Keratinocyte (primary cell): Measurements from ENCODE around the gene CLDN20. TPM values are rescaled to one million over a fixed set of nuclear protein-coding genes. Genes with fewer than 3 reads are reported as not detected.

ENCODE experiments used
- DNase-seq: peaks from one replicate; pipeline ENCODE4 v3.0.0-alpha.2; 2011; ENCODE audit warnings: low read depth, missing footprints, low spot score
- FAIRE-seq: peaks from 2 replicates; lab custom pipeline; 2011; peaks lifted over from hg19 to GRCh38; lab: Jason Lieb, UNC
- H2AFZ ChIP-seq: 2 replicates; pipeline ENCODE4 v1.6.0; 2012; ENCODE audit warnings: low read length, control low read depth, inconsistent platforms; ENCODE audit not compliant: control insufficient read depth
- H3K27ac ChIP-seq: 2 replicates; pipeline ENCODE4 v1.5.1; 2011; ENCODE audit warnings: low read length; ENCODE audit not compliant: control insufficient read depth, insufficient read depth
- H3K27me3 ChIP-seq: 3 replicates; pipeline ENCODE4 v1.6.0; 2011; ENCODE audit warnings: low read length; ENCODE audit not compliant: control insufficient read depth, insufficient read depth; ENCODE audit errors: extremely low read depth
- H3K36me3 ChIP-seq, 2 experiments: 2 replicates in 1 of 2; 3 replicates in 1 of 2; pipeline ENCODE4 v1.5.1; 2011; ENCODE audit warnings: low read length in 2 of 2, mild to moderate bottlenecking in 1 of 2; ENCODE audit not compliant: control insufficient read depth in 2 of 2, insufficient read depth in 2 of 2; ENCODE audit errors: extremely low read depth in 1 of 2
- H3K4me1 ChIP-seq: 3 replicates; pipeline ENCODE4 v1.5.1; 2011; ENCODE audit warnings: low read length; ENCODE audit not compliant: control insufficient read depth, insufficient read depth; ENCODE audit errors: extremely low read depth
- H3K4me2 ChIP-seq: 3 replicates; pipeline ENCODE4 v1.6.0; 2011; ENCODE audit warnings: low read depth, low read length; ENCODE audit not compliant: control insufficient read depth, insufficient read depth; ENCODE audit errors: extremely low read depth
- H3K4me3 ChIP-seq, 3 experiments: fragments of 200-600 bp in 1 of 3; sonication (generic) in 1 of 3; 2 replicates in 2 of 3; 3 replicates in 1 of 3; pipeline ENCODE4 v1.5.1; 2011 to 2016; ENCODE audit warnings: low read length in 3 of 3, mild to moderate bottlenecking in 3 of 3, control low read depth in 2 of 3, inconsistent platforms in 1 of 3, low read depth in 1 of 3, mixed read lengths in 1 of 3, mixed run types in 1 of 3, moderate library complexity in 1 of 3; ENCODE audit not compliant: control insufficient read depth in 2 of 3, insufficient read depth in 2 of 3; ENCODE audit errors: extremely low read depth in 1 of 3
- H3K79me2 ChIP-seq: 2 replicates; pipeline ENCODE4 v1.6.0; 2012; ENCODE audit warnings: low read length; ENCODE audit not compliant: control insufficient read depth, insufficient read depth
- H3K9ac ChIP-seq: 3 replicates; pipeline ENCODE4 v1.6.0; 2011; ENCODE audit warnings: low read length; ENCODE audit not compliant: control insufficient read depth, insufficient read depth; ENCODE audit errors: extremely low read depth
- H3K9me1 ChIP-seq: 3 replicates; pipeline ENCODE4 v1.6.0; 2011; ENCODE audit warnings: low read length; ENCODE audit not compliant: control insufficient read depth, insufficient read depth; ENCODE audit errors: extremely low read depth
- H3K9me3 ChIP-seq: 2 replicates; pipeline ENCODE4 v1.5.1; 2012; ENCODE audit warnings: low read depth, low read length; ENCODE audit not compliant: control insufficient read depth
- H4K20me1 ChIP-seq: 3 replicates; pipeline ENCODE4 v1.6.0; 2011; ENCODE audit warnings: low read length; ENCODE audit not compliant: control insufficient read depth, insufficient read depth; ENCODE audit errors: extremely low read depth
- EZH2 ChIP-seq: IDR thresholded peaks from one replicate; pipeline ENCODE4 v1.6.1; 2012; ENCODE audit warnings: inconsistent platforms, mild to moderate bottlenecking, low read length, moderate library complexity
- dilution Hi-C: fragments of 300-500 bp; cut with MboI; formaldehyde crosslinking; loops from one replicate; pipeline ENCODE4 v1.7.0; 2020; ENCODE audit warnings: low sequenced_read_pairs; ENCODE audit not compliant: extremely low pct_ligation_motif_present
- polyA plus RNA-seq, 5 experiments: library from polyadenylated mRNA; depleted of rRNA in 3 of 5; stranded (reverse) in 3 of 5; stranded (forward) in 1 of 5; unstranded in 1 of 5; fragments of >200 nt; gene quantifications; 1 replicate in 1 of 5; 2 replicates in 3 of 5; 3 replicates in 1 of 5; pipeline versions ENCODE4 v1.2.1 to v1.2.3, GENCODE V29; 2011 to 2012; ENCODE audit warnings: missing spikeins in 2 of 5, low read depth in 1 of 5, low replicate concordance in 1 of 5
- TF ChIP-seq, protein P1 (sequence below), 3 experiments: IDR thresholded peaks in 1 of 3; conservative IDR thresholded peaks in 1 of 3; optimal IDR thresholded peaks in 1 of 3; 2 replicates in 2 of 3; 3 replicates in 1 of 3; pipeline versions ENCODE3 to v1.5.1; 2011; ENCODE audit warnings: low read length in 3 of 3, mild to moderate bottlenecking in 3 of 3, moderate library complexity in 2 of 3, control low read depth in 1 of 3, inconsistent platforms in 1 of 3; ENCODE audit not compliant: insufficient read depth in 2 of 3; ENCODE audit errors: extremely low read depth in 1 of 3

The CLDN20 gene
- polyA plus RNA-seq, 1 donor (not counting 4 experiments of a cell fraction or from before 2014, with no cell fraction given), result 0.09 TPM

DNA sequence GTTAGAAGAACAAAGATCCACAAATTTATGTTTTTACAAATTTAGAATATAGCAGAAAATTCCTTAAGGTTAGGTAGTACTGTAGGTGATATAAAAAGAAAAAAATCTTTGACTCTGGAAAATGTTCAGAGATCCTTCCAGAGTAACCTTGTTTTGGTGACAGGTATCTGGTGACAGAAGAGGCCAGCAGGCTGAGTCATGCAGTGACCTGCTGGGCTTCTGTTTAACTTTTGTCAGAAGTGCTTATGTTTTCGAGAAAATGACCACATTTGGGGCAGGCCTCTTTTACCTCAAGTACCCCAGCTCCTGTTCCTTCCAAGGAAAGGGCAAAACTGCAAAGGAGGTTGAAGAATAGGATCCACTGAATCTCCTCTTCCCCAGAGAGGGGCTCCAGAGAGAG is 10.5 kb upstream of the CLDN20 start:
- DNase-seq, result no peak
- TF ChIP-seq, protein P1, sequence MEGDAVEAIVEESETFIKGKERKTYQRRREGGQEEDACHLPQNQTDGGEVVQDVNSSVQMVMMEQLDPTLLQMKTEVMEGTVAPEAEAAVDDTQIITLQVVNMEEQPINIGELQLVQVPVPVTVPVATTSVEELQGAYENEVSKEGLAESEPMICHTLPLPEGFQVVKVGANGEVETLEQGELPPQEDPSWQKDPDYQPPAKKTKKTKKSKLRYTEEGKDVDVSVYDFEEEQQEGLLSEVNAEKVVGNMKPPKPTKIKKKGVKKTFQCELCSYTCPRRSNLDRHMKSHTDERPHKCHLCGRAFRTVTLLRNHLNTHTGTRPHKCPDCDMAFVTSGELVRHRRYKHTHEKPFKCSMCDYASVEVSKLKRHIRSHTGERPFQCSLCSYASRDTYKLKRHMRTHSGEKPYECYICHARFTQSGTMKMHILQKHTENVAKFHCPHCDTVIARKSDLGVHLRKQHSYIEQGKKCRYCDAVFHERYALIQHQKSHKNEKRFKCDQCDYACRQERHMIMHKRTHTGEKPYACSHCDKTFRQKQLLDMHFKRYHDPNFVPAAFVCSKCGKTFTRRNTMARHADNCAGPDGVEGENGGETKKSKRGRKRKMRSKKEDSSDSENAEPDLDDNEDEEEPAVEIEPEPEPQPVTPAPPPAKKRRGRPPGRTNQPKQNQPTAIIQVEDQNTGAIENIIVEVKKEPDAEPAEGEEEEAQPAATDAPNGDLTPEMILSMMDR (optimal IDR thresholded peaks at IDR 0.05 in 1 of 3, IDR thresholded peaks at IDR 0.05 in 1 of 3, conservative IDR thresholded peaks at IDR 0.05 in 1 of 3; ENCODE audit: extremely low read depth in 1 of 3, insufficient read depth in 2 of 3, low read length in 3 of 3), result no peak
- TF ChIP-seq EZH2, result no peak
- Histone ChIP-seq H4K20me1 (no peaks in the 10 kb centered on the region), H3K4me1 (peaks cover 3% of the 10 kb centered on the region), H2AFZ (no peak overlapping the region), H3K9me3 (no peaks in the 10 kb centered on the region), H3K36me3 (peaks cover 19 to 30% of the 10 kb centered on the region in 2 experiments), H3K4me3 (no peak overlapping the region), H3K79me2 (no peaks in the 10 kb centered on the region), H3K9ac (no peak overlapping the region), H3K9me1 (no peaks in the 10 kb centered on the region), H3K27me3 (no peaks in the 10 kb centered on the region), H3K27ac (no peak overlapping the region), H3K4me2 (no peak overlapping the region)
- FAIRE-seq, result no peak
- dilution Hi-C loops, result no loop called here

DNA sequence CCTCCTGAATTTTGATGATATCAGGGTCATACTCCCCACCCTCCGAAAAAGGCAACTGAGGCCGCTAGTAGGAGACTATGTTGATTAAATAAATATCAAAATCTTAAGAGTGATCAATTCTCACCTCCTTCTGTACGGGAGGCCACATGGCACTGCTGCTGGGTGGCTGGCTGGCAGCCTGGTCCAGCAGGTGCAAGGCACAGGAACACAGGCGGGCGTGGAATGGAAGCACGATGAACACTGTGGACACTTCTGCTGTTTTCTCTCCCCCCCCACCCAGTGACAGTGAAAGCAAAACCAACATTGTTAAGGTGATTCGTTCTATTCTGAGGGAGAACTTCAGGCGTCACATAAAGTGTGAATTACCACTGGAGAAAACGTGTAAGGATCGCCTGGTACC is 9.7 kb upstream of the CLDN20 start:
- no peak for TF ChIP-seq EZH2
- TF ChIP-seq, protein P1 (optimal IDR thresholded peaks at IDR 0.05 in 1 of 3, IDR thresholded peaks at IDR 0.05 in 1 of 3, conservative IDR thresholded peaks at IDR 0.05 in 1 of 3; ENCODE audit: extremely low read depth in 1 of 3, insufficient read depth in 2 of 3, low read length in 3 of 3), result no peak
- Histone ChIP-seq H3K4me3 (no peak overlapping the region), H3K4me2 (no peak overlapping the region), H3K9me3 (no peaks in the 10 kb centered on the region), H3K9me1 (no peaks in the 10 kb centered on the region), H3K9ac (no peak overlapping the region), H3K4me1 (no peaks in the 10 kb centered on the region), H3K27ac (no peak overlapping the region), H3K79me2 (no peaks in the 10 kb centered on the region), H3K27me3 (no peaks in the 10 kb centered on the region), H3K36me3 (peaks cover 20 to 35% of the 10 kb centered on the region in 2 experiments), H2AFZ (no peak overlapping the region), H4K20me1 (no peaks in the 10 kb centered on the region)
- FAIRE-seq (no peak), DNase-seq (no peak)
- dilution Hi-C loops, result no loop called here
